ENCODE data around the gene EXOSC1.

DNA sequence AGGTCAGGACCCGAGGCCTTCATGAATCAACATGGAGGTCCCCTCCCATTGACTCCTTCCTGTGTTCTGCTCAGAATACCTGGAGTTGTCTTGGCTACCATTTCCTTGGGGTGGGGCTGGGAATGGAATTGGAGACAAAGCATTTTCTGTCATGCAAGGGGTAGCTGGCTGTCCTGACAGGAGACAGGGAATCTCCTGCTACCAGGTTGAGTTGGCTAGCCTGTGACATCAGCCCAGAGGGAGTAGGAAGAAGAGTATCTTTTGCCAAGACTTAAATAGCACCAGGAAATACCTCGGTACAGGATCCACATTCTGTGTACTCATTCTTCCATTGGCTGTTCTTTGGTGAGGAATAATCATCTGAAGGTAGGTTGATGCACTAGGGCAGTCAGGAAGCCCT lies 5.0 kb upstream of the EXOSC1 start:
- TF ChIP-seq, protein P1, sequence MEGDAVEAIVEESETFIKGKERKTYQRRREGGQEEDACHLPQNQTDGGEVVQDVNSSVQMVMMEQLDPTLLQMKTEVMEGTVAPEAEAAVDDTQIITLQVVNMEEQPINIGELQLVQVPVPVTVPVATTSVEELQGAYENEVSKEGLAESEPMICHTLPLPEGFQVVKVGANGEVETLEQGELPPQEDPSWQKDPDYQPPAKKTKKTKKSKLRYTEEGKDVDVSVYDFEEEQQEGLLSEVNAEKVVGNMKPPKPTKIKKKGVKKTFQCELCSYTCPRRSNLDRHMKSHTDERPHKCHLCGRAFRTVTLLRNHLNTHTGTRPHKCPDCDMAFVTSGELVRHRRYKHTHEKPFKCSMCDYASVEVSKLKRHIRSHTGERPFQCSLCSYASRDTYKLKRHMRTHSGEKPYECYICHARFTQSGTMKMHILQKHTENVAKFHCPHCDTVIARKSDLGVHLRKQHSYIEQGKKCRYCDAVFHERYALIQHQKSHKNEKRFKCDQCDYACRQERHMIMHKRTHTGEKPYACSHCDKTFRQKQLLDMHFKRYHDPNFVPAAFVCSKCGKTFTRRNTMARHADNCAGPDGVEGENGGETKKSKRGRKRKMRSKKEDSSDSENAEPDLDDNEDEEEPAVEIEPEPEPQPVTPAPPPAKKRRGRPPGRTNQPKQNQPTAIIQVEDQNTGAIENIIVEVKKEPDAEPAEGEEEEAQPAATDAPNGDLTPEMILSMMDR (IDR thresholded peaks at IDR 0.05), result no peak
- TF ChIP-seq POLR2A (IDR thresholded peaks at IDR 0.05), result no peak

Data from heart left ventricle (tissue), 13 donors.